HepG2 (cell line): ENCODE data around the gene STAC. TPM values are rescaled to one million over a fixed set of nuclear protein-coding genes. Genes with fewer than 3 reads are reported as not detected.

Source experiments
- AFF4 ChIP-seq: sonication (generic); formaldehyde crosslinking; IDR thresholded peaks from 2 replicates; pipeline ENCODE4 v1.4.0; 2020; ENCODE audit warnings: missing genetic modification reagents
- AHDC1 ChIP-seq: sonication (generic); formaldehyde crosslinking; IDR thresholded peaks from 2 replicates; pipeline ENCODE4 v1.5.1; 2020; ENCODE audit warnings: mild to moderate bottlenecking, missing genetic modification reagents, borderline replicate concordance
- ARID2 ChIP-seq: sonication (generic); formaldehyde crosslinking; IDR thresholded peaks from 2 replicates; pipeline ENCODE4 v1.8.1; 2022; ENCODE audit warnings: mild to moderate bottlenecking, missing genetic modification reagents, borderline replicate concordance
- ATF7-NPFF ChIP-seq: sonication (generic); formaldehyde crosslinking; IDR thresholded peaks from 2 replicates; pipeline ENCODE4 v1.8.1; 2023; ENCODE audit warnings: mild to moderate bottlenecking, low read depth, missing genetic modification reagents, moderate library complexity
- BCL3 ChIP-seq: sonication (generic); formaldehyde crosslinking; IDR thresholded peaks from 2 replicates; pipeline ENCODE4 v1.5.1; 2020; ENCODE audit warnings: mild to moderate bottlenecking, missing genetic modification reagents, moderate library complexity
- FOXC1 ChIP-seq: sonication (generic); formaldehyde crosslinking; IDR thresholded peaks from 2 replicates; pipeline ENCODE4 v1.8.0; 2022; ENCODE audit warnings: mild to moderate bottlenecking, missing genetic modification reagents, borderline replicate concordance
- NFYB ChIP-seq: sonication (generic); formaldehyde crosslinking; IDR thresholded peaks from 2 replicates; pipeline ENCODE4 v1.4.0; 2020; ENCODE audit warnings: missing genetic modification reagents
- PRDM15 ChIP-seq: sonication (generic); formaldehyde crosslinking; IDR thresholded peaks from 2 replicates; pipeline ENCODE4 v1.4.0; 2020; ENCODE audit warnings: missing genetic modification reagents
- ZBTB26 ChIP-seq: IDR thresholded peaks from 2 replicates; pipeline ENCODE4 v1.6.1; 2016; ENCODE audit warnings: missing compliant biosample characterization, missing genetic modification reagents, borderline replicate concordance
- ZFP82 ChIP-seq: sonication (generic); formaldehyde crosslinking; IDR thresholded peaks from 2 replicates; pipeline ENCODE4 v1.5.1; 2020; ENCODE audit warnings: mild to moderate bottlenecking, missing genetic modification reagents, borderline replicate concordance
- ZNF614 ChIP-seq: IDR thresholded peaks from 2 replicates; pipeline ENCODE4 v1.6.1; 2018; ENCODE audit warnings: missing biosample characterization, missing genetic modification reagents, inconsistent platforms, borderline replicate concordance
- ZSCAN31 ChIP-seq: sonication (generic); formaldehyde crosslinking; IDR thresholded peaks from 2 replicates; pipeline ENCODE4 v1.5.0; 2020; ENCODE audit warnings: low read depth, mild to moderate bottlenecking, missing genetic modification reagents
- polyA plus RNA-seq, 8 experiments: library from polyadenylated mRNA; depleted of rRNA in 3 of 8; stranded (reverse) in 7 of 8; unstranded in 1 of 8; fragments of >200 nt; fragmentation: Illumina TruSeq in 4 of 8; extraction: Trizol in 4 of 8; gene quantifications; 2 replicates each; pipeline versions ENCODE4 v1.2.1 to v1.2.3, GENCODE V29; 2011 to 2016; ENCODE audit warnings: low read depth in 4 of 8, missing spikeins in 1 of 8, mixed read lengths in 1 of 8; ENCODE audit not compliant: insufficient read depth in 1 of 8
- total RNA-seq, 5 experiments: library from RNA; depleted of rRNA; stranded (reverse); fragments of >200 nt; fragmentation: Illumina TruSeq; extraction: Trizol; gene quantifications; 2 replicates each; pipeline ENCODE4 v1.2.3, GENCODE V29; 2016; ENCODE audit warnings: low read depth in 1 of 5

STAC gene
- total and polyA plus RNA-seq, 2 of the 13 experiments (the other 11 are each of a cell fraction or from before 2014, with no cell fraction given) = not detected

GRCh38 chr3:36461597-36461996 lies 81.3 kb downstream of the STAC start (continued):
- TF ChIP-seq PRDM15 (CRISPR knock-in tag) (no peak), ZBTB26 (CRISPR knock-in tag) (no peak), ZNF614 (CRISPR knock-in tag) (no peak), ATF7-NPFF (no peak), ZSCAN31 (no peak), ARID2 (CRISPR knock-in tag) (no peak), BCL3 (CRISPR knock-in tag) (no peak), FOXC1 (no peak), AFF4 (no peak), AHDC1 (CRISPR knock-in tag) (no peak), NFYB (CRISPR knock-in tag) (no peak), ZFP82 (CRISPR knock-in tag) (no peak)
